DND-41 (cell line): Measurements from ENCODE around the gene TFR2.

ENCODE experiments used
- ATAC-seq: fragments of 200-7000 bp; cut with Tn5 transposase; 3 replicates; pipeline ENCODE4 v1.9.1; 2021; ENCODE audit warnings: low read depth; ENCODE audit not compliant: insufficient read depth
- DNase-seq: peaks from one replicate; pipeline ENCODE4 v3.0.0-alpha.2; 2020
- H2AFZ ChIP-seq: 2 replicates; pipeline ENCODE4 v1.6.0; 2012; ENCODE audit warnings: low read depth, low read length
- H3K27ac ChIP-seq: 2 replicates; pipeline ENCODE4 v1.5.1; 2012; ENCODE audit warnings: low read length, inconsistent platforms
- H3K27me3 ChIP-seq: fragments of 200-600 bp; sonication (generic); 2 replicates; pipeline ENCODE4 v1.6.0; 2012; ENCODE audit warnings: low read length, mild to moderate bottlenecking, inconsistent platforms; ENCODE audit not compliant: insufficient read depth, poor library complexity
- H3K36me3 ChIP-seq: 2 replicates; pipeline ENCODE4 v1.5.1; 2012; ENCODE audit warnings: low read length, inconsistent platforms; ENCODE audit not compliant: insufficient read depth
- H3K4me1 ChIP-seq: 2 replicates; pipeline ENCODE4 v1.5.1; 2012; ENCODE audit warnings: mild to moderate bottlenecking, low read length; ENCODE audit not compliant: insufficient read depth
- H3K4me2 ChIP-seq: 2 replicates; pipeline ENCODE4 v1.6.0; 2012; ENCODE audit warnings: mild to moderate bottlenecking, moderate library complexity, low read length, inconsistent platforms; ENCODE audit not compliant: insufficient read depth
- H3K4me3 ChIP-seq, 2 experiments: fragments of 200-600 bp in 1 of 2; shearing (Covaris generic) in 1 of 2; 2 replicates each; pipeline ENCODE4 v1.5.1; 2012 to 2016; ENCODE audit warnings: inconsistent platforms in 2 of 2, low read length in 2 of 2, mild to moderate bottlenecking in 2 of 2, low read depth in 1 of 2, moderate library complexity in 1 of 2
- H3K79me2 ChIP-seq: 2 replicates; pipeline ENCODE4 v1.6.0; 2012; ENCODE audit warnings: low read length, inconsistent platforms; ENCODE audit not compliant: insufficient read depth
- H3K9ac ChIP-seq: 2 replicates; pipeline ENCODE4 v1.6.0; 2012; ENCODE audit warnings: low read depth, mild to moderate bottlenecking, inconsistent platforms, low read length, moderate library complexity
- H3K9me3 ChIP-seq: 2 replicates; pipeline ENCODE4 v1.5.1; 2012; ENCODE audit warnings: low read length, moderate library complexity, mild to moderate bottlenecking, inconsistent platforms; ENCODE audit not compliant: insufficient read depth, severe bottlenecking
- H4K20me1 ChIP-seq: 2 replicates; pipeline ENCODE4 v1.6.0; 2012; ENCODE audit warnings: low read length; ENCODE audit not compliant: insufficient read depth
- CTCF ChIP-seq: IDR thresholded peaks from 2 replicates; pipeline ENCODE4 v1.5.1; 2012; ENCODE audit warnings: borderline replicate concordance, low read length, moderate library complexity, mild to moderate bottlenecking; ENCODE audit not compliant: poor library complexity, severe bottlenecking; ENCODE audit errors: extremely low read depth
- EZH2 ChIP-seq: IDR thresholded peaks from 3 replicates; pipeline ENCODE4 v1.6.1; 2012; ENCODE audit warnings: borderline replicate concordance, low read depth, mild to moderate bottlenecking, moderate library complexity, low read length, inconsistent platforms; ENCODE audit not compliant: severe bottlenecking

The TFR2 gene

DNA sequence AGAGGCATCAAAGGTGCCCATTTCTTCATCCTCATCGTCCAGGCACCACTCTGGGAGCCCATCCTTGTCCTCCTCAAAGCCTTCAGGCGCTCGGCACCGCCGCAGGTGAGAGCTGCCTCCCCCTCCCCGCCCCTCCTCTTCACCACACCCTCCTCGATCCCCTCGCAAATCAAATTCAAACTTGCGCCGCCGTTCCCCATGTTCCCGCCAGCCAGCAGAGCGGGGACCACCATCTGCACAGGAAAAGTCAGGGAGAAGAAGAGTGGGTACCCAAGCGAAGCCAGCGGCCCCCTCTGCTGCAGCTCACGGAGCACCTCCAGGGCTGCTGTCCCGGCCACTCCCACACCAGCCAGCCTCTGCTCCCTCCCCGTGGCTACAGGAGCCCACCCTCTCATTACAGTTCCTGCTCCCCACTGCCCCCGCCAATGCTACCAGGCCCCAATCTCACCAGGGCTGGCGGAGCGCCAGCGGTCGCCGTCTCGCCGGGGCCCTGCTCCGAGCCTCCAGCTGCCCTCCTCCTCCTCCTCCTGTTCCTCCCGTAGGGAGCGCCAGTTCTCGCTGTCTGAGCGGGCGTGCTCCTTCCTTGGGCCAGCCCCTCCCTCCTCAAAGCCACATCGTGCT lies 45.0 kb upstream of the TFR2 start:
- peaks cover 82% of the 10 kb centered on the region for H4K20me1 ChIP-seq
- no peak overlapping the region for H3K9ac ChIP-seq
- no peak overlapping the region for H3K27ac ChIP-seq
- peaks cover 15% of the 10 kb centered on the region for H3K4me1 ChIP-seq
- H2AFZ ChIP-seq = no peak overlapping the region
- H3K36me3 ChIP-seq = peaks cover 97% of the 10 kb centered on the region
- no peak for TF ChIP-seq CTCF
- TF ChIP-seq EZH2 = no peak
- H3K4me3 ChIP-seq = no peak overlapping the region
- H3K79me2 ChIP-seq = peaks cover 37% of the 10 kb centered on the region
- ATAC-seq (no peak), DNase-seq (no peak)
- no peak overlapping the region for H3K4me2 ChIP-seq
- no peaks in the 10 kb centered on the region for H3K9me3 ChIP-seq
- no peaks in the 10 kb centered on the region for H3K27me3 ChIP-seq

DNA sequence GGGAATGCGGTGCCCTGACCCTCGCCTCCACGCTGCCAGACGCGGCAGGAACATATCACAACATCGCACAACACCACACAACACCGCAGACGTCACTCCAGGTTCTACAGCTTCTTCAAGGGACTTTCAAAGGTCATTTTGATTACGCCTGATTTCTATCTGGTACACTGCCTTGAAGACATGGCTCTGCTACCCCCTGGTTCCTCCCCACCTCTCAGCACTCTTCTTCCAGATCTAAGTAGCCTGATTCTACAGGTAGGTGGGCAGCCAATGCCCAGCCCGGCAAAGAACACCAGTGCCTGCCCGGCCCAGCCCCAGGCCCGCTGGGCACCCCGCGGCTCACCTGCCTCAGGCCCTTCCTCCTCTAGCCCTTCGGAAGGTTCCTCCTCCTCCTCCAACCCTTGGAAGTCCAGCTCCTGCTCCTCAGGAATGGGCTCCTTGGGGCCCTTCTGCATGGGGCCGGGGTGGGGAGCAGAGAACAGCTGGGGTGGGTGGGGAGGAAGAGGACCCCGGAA lies 44.3 kb upstream of the TFR2 start:
- Histone ChIP-seq H3K79me2 (peaks cover 31% of the 10 kb centered on the region), H3K4me3 (no peak overlapping the region), H3K9me3 (no peaks in the 10 kb centered on the region), H3K9ac (no peak overlapping the region), H3K36me3 (peaks cover 95% of the 10 kb centered on the region), H3K4me2 (no peak overlapping the region), H4K20me1 (peaks cover 80% of the 10 kb centered on the region), H3K27me3 (no peaks in the 10 kb centered on the region), H2AFZ (no peak overlapping the region), H3K27ac (no peak overlapping the region), H3K4me1 (peaks cover 9% of the 10 kb centered on the region)
- TF ChIP-seq CTCF (no peak), EZH2 (no peak)
- no peak for ATAC-seq
- no peak for DNase-seq

GRCh38 chr7:100685049-100685605 lies 43.8 kb upstream of the TFR2 start:
- H3K4me2 ChIP-seq = no peak overlapping the region

More at GRCh38 chr7:100685049-100685605, 43.8 kb upstream of the TFR2 start:
- Histone ChIP-seq H3K36me3 (peaks cover 97% of the 10 kb centered on the region), H3K79me2 (peaks cover 26% of the 10 kb centered on the region), H3K4me1 (peaks cover 7% of the 10 kb centered on the region; the same call in 1 of the 2 replicates), H3K4me3 (no peak overlapping the region), H3K27ac (no peak overlapping the region), H4K20me1 (peaks cover 77% of the 10 kb centered on the region), H3K27me3 (no peaks in the 10 kb centered on the region), H2AFZ (no peak overlapping the region), H3K9ac (no peak overlapping the region), H3K9me3 (no peaks in the 10 kb centered on the region)
- TF ChIP-seq CTCF (no peak), EZH2 (no peak)
- DNase-seq (no peak), ATAC-seq (no peak)
